ENCODE measurements around the gene DDX39B. TPM values are rescaled to one million over a fixed set of nuclear protein-coding genes. Genes with fewer than 3 reads are reported as not detected.

The DDX39B gene
- total and polyA plus RNA-seq, 7 experiments from 2014 or later = 106 to 761 (median 506) TPM

DNA sequence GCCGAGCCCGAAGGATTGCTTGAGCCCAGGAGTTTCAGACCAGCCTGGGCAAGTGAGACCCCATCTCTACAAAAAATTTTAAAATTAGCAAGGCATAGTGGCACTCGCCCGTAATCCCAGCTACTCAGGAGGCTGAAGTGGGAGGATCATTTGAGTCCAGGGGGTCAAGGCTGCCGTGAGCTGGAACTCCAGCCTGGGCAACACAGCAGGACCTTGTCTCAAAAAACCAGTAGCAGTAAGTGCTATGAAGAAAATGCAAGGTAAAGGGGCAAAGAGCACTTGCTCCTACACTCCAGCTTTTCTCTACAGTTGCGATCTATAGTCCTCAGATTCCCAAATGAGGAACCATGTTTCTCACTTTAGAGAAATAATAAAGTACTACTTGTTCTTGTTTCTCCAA is 1.8 kb upstream of the DDX39B start:
- no peaks in the 10 kb centered on the region for H3K27me3 ChIP-seq (ENCODE audit: control insufficient read depth in 2 of 2, insufficient read depth in 2 of 2, low read length in 2 of 2)
- peaks cover 20 to 23% (median 21%) of the 10 kb centered on the region in 5 donors for H3K36me3 Mint-ChIP-seq
- peak overlapping the region in 2 of 10 donors; percentile 97 to 99 for H3K4me3 Mint-ChIP-seq
- peaks cover 44 to 72% (median 57%) of the 10 kb centered on the region in 7 donors for H3K4me1 Mint-ChIP-seq
- no peak overlapping the region for H3K4me3 ChIP-seq (ENCODE audit: low read length)
- ATAC-seq (no peak), DNase-seq (no peak)
- H3K4me1 ChIP-seq (ENCODE audit: control insufficient read depth in 2 of 2, insufficient read depth in 2 of 2, low read length in 2 of 2) = peaks cover 45 to 49% of the 10 kb centered on the region in 2 donors
- no peaks in the 10 kb centered on the region for H3K27me3 Mint-ChIP-seq
- intact Hi-C loops (cut with micrococcal nuclease) = loop anchor here (5.0 to 10.0 kb wide), 2 partner anchors 141 to 161 kb away; partner anchors contain the start of genes ABHD16A (in 1 of the 2), LY6G6F (in 1 of the 2) and MICA (in 1 of the 2)
- peaks cover 0 to 7% (median 0%) of the 10 kb centered on the region in 11 donors for H3K9me3 Mint-ChIP-seq
- ChIA-PET CTCF (interaction anchor here (1.1 to 11.6 kb wide), 4 partner anchors 32 to 53 kb away, joined by 3 to 501 read pairs (median 6); partner anchors contain the start of genes NCR3 and TNF), POLR2A (interaction anchor here (0.6 to 53.8 kb wide), 3 partner anchors 13 to 52 kb away, joined by 3 to 3078 read pairs (median 7); partner anchors contain the start of genes AIF1, LST1, LTA and LTB)
- H3K27ac Mint-ChIP-seq = peak overlapping the region in 2 of 9 donors; percentile 100
- peak overlapping the region; percentile 97 for H3K27ac ChIP-seq (ENCODE audit: low read depth, low read length)
- H3K9me3 ChIP-seq (ENCODE audit: control insufficient read depth in 2 of 3, low read length in 3 of 3) = no peaks in the 10 kb centered on the region
- peaks cover 4 to 18% (median 17%) of the 10 kb centered on the region in 3 experiments for H3K36me3 ChIP-seq (ENCODE audit: control insufficient read depth in 2 of 3, insufficient read depth in 3 of 3, low read length in 3 of 3)

DNA sequence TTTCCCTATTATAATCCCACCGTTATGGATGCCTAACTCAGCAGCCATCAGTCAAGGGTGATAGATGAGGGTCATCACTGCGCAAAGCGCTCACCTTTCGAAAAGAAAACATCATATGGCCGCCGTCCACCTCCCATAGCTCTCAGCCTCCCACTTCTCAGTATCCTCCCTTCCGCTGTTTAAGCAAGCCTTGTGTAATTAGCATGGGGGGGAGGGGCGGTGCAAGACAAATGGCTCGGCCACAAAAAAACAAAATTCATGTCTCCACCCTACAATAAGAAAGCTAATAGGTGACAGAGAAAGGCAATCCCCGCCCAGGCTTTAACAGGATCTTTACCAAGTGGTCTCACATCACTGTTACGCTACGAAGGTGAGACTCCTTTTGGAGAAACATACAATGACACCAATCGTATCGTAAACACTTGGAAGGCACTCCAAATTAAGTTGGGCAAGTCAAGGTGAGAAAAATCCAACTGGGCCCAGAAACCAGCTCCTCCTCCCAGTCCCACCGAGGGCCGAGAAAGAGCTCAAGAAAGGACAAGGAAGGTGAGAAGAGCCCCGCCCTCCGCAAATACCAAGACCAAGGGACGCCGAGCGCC is 645 bp downstream of the DDX39B start:
- peak; percentile 56 for ATAC-seq
- CTCF ChIA-PET = interaction anchor here (0.6 to 3.3 kb wide), 13 partner anchors 10 to 1782 kb away, joined by 3 to 33 read pairs (median 4); partner anchors contain the start of genes NCR3 and NEU1
- Mint-ChIP-seq H3K27ac (peak overlapping the region; percentile 90 to 100 (median 100)), H3K27me3 (no peaks in the 10 kb centered on the region), H3K9me3 (peaks cover 0 to 7% (median 0%) of the 10 kb centered on the region in 11 donors), H3K36me3 (peaks cover 25 to 35% (median 28%) of the 10 kb centered on the region in 5 donors), H3K4me3 (peak overlapping the region; percentile 84 to 99 (median 98)), H3K4me1 (peaks cover 31 to 66% (median 54%) of the 10 kb centered on the region in 7 donors)
- Histone ChIP-seq H3K36me3 (ENCODE audit: control insufficient read depth in 2 of 3, insufficient read depth in 3 of 3, low read length in 3 of 3) (peaks cover 4 to 40% (median 28%) of the 10 kb centered on the region in 3 experiments), H3K4me1 (ENCODE audit: control insufficient read depth in 2 of 2, insufficient read depth in 2 of 2, low read length in 2 of 2) (peaks cover 29 to 38% of the 10 kb centered on the region in 2 donors), H3K27me3 (ENCODE audit: control insufficient read depth in 2 of 2, insufficient read depth in 2 of 2, low read length in 2 of 2) (no peaks in the 10 kb centered on the region), H3K9me3 (ENCODE audit: control insufficient read depth in 2 of 3, low read length in 3 of 3) (no peaks in the 10 kb centered on the region), H3K27ac (ENCODE audit: low read depth, low read length) (peak overlapping the region; percentile 97), H3K4me3 (ENCODE audit: low read length) (peak overlapping the region; percentile 77)
- POLR2A ChIA-PET = interaction anchor here (0.5 to 53.8 kb wide), 38 partner anchors 9 to 1431 kb away, joined by 3 to 3078 read pairs (median 4); partner anchors contain the start of genes AIF1, BAG6, C6orf47 and CSNK2B
- intact Hi-C loops (cut with micrococcal nuclease) = loop anchor here (1.0 to 10.0 kb wide), 9 partner anchors 47 to 654 kb away; partner anchors contain the start of genes BAG6 (in 2 of the 2), ABHD16A (in 1 of the 2), HLA-C (in 1 of the 2) and LY6G6F (in 1 of the 2)
- peak; percentile 35 to 85 (median 76) for DNase-seq

GRCh38 chr6:31540640-31541039 is 1.2 kb downstream of the DDX39B start:
- Histone ChIP-seq H3K9me3 (ENCODE audit: control insufficient read depth in 2 of 3, low read length in 3 of 3) (no peaks in the 10 kb centered on the region), H3K4me1 (ENCODE audit: control insufficient read depth in 2 of 2, insufficient read depth in 2 of 2, low read length in 2 of 2) (peaks cover 29 to 38% of the 10 kb centered on the region in 2 donors), H3K27me3 (ENCODE audit: control insufficient read depth in 2 of 2, insufficient read depth in 2 of 2, low read length in 2 of 2) (no peaks in the 10 kb centered on the region), H3K36me3 (ENCODE audit: control insufficient read depth in 2 of 3, insufficient read depth in 3 of 3, low read length in 3 of 3) (peaks cover 5 to 45% (median 33%) of the 10 kb centered on the region in 3 experiments), H3K4me3 (ENCODE audit: low read length) (peak overlapping the region; percentile 77), H3K27ac (ENCODE audit: low read depth, low read length) (peak overlapping the region; percentile 97)
- DNase-seq (no peak), ATAC-seq (no peak)
- no peaks in the 10 kb centered on the region for H3K27me3 Mint-ChIP-seq
- ChIA-PET CTCF (interaction anchor here (0.6 to 3.3 kb wide), 6 partner anchors 10 to 57 kb away, joined by 3 to 33 read pairs (median 8); no protein-coding TSS in a partner anchor), POLR2A (interaction anchor here (0.5 to 53.8 kb wide), 21 partner anchors 8 to 1431 kb away, joined by 3 to 3078 read pairs (median 4); partner anchors contain the start of genes AIF1, BAG6, C6orf47 and CSNK2B)
- peaks cover 0 to 7% (median 0%) of the 10 kb centered on the region in 11 donors for H3K9me3 Mint-ChIP-seq
- peak overlapping the region; percentile 81 to 100 (median 100) for H3K27ac Mint-ChIP-seq
- intact Hi-C loops (cut with micrococcal nuclease) = loop anchor here (1.0 to 10.0 kb wide), 9 partner anchors 46 to 655 kb away; partner anchors contain the start of genes BAG6 (in 2 of the 2), ABHD16A (in 1 of the 2), HLA-C (in 1 of the 2) and LY6G6F (in 1 of the 2)
- H3K4me3 Mint-ChIP-seq = peak overlapping the region; percentile 84 to 99 (median 98)
- peaks cover 29 to 40% (median 33%) of the 10 kb centered on the region in 5 donors for H3K36me3 Mint-ChIP-seq
- peaks cover 36 to 70% (median 56%) of the 10 kb centered on the region in 7 donors for H3K4me1 Mint-ChIP-seq

- intact Hi-C loops (cut with micrococcal nuclease) = no loop called here
- peaks cover 32 to 48% (median 42%) of the 10 kb centered on the region in 5 donors for H3K36me3 Mint-ChIP-seq
- H3K27ac ChIP-seq (ENCODE audit: low read depth, low read length) = peak overlapping the region; percentile 97
- H3K9me3 ChIP-seq (ENCODE audit: control insufficient read depth in 2 of 3, low read length in 3 of 3) = no peaks in the 10 kb centered on the region
- H3K9me3 Mint-ChIP-seq = peaks cover 0 to 7% (median 0%) of the 10 kb centered on the region in 11 donors
- peaks cover 39 to 73% (median 61%) of the 10 kb centered on the region in 7 donors for H3K4me1 Mint-ChIP-seq
- ChIA-PET POLR2A (interaction anchor here (0.6 to 53.8 kb wide), 6 partner anchors 10 to 207 kb away, joined by 4 to 3078 read pairs (median 7); partner anchors contain the start of genes AIF1, LST1, LTA and LTB), CTCF (interaction anchor here (0.5 to 1.4 kb wide), 3 partner anchors 41 to 60 kb away, joined by 3 read pairs; no protein-coding TSS in a partner anchor)
- peak overlapping the region; percentile 52 to 100 (median 99) for H3K27ac Mint-ChIP-seq
- H3K4me3 ChIP-seq (ENCODE audit: low read length) = peak overlapping the region; percentile 77
- H3K27me3 Mint-ChIP-seq = no peaks in the 10 kb centered on the region
- DNase-seq = no peak
- peak overlapping the region; percentile 73 to 99 (median 98) for H3K4me3 Mint-ChIP-seq
- H3K36me3 ChIP-seq (ENCODE audit: control insufficient read depth in 2 of 3, insufficient read depth in 3 of 3, low read length in 3 of 3) = peaks cover 22 to 63% (median 47%) of the 10 kb centered on the region in 3 experiments
- H3K4me1 ChIP-seq (ENCODE audit: control insufficient read depth in 2 of 2, insufficient read depth in 2 of 2, low read length in 2 of 2) = peaks cover 29 to 38% of the 10 kb centered on the region in 2 donors
- ATAC-seq = no peak
- H3K27me3 ChIP-seq (ENCODE audit: control insufficient read depth in 2 of 2, insufficient read depth in 2 of 2, low read length in 2 of 2) = no peaks in the 10 kb centered on the region
These were observed 2.9 kb downstream of the DDX39B start for GRCh38 chr6:31538805-31539400.

DNA sequence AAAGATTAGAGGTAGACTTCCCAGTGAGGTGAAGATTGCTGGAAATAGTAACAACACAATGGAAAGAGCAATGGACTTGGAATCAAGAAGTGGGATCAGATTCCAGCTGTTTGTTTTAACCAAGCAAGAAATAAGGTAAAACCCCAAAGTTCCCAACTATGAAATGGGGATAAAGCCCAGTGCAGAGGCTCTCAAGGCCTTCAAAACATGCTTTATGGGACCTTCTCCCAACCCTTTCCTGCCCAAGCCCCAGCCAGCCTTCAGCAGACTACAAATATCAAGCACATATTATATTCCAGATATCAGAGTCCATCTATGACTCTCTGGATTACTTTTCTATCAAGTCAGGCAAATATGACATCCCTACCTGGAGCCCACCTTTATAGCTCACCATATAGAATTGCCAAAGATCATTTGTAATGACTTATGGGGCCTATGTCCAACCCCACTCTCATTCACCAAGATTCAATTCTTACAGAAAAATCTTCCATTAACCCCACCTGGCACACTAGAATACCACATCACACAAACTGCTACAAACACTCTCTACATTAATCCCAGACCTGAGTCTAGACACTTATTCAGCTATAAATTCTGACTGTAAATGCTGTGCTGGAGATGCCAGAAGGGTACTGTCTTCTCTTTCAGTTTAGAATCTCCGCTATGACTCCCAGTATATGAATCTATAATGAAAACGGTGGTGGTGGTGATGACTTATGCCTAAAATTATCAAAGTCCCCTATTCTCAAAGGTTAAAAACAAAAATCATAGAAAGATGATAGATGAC is 6.1 kb downstream of the DDX39B start:
- Histone ChIP-seq H3K4me1 (ENCODE audit: control insufficient read depth in 2 of 2, insufficient read depth in 2 of 2, low read length in 2 of 2) (peaks cover 20 to 25% of the 10 kb centered on the region in 2 donors), H3K27me3 (ENCODE audit: control insufficient read depth in 2 of 2, insufficient read depth in 2 of 2, low read length in 2 of 2) (no peaks in the 10 kb centered on the region), H3K27ac (ENCODE audit: low read depth, low read length) (no peak overlapping the region), H3K9me3 (ENCODE audit: control insufficient read depth in 2 of 3, low read length in 3 of 3) (no peaks in the 10 kb centered on the region), H3K36me3 (ENCODE audit: control insufficient read depth in 2 of 3, insufficient read depth in 3 of 3, low read length in 3 of 3) (peaks cover 43 to 93% (median 64%) of the 10 kb centered on the region in 3 experiments), H3K4me3 (ENCODE audit: low read length) (no peak overlapping the region)
- ChIA-PET POLR2A (interaction anchor here (0.6 kb wide), 1 partner anchor 40 kb away, joined by 3 read pairs; no protein-coding TSS in a partner anchor), CTCF (interaction anchor here (0.7 kb wide), 1 partner anchor 10 kb away, joined by 3 read pairs; no protein-coding TSS in a partner anchor)
- DNase-seq = no peak
- no peaks in the 10 kb centered on the region for H3K27me3 Mint-ChIP-seq
- peak overlapping the region in 6 of 9 donors; percentile 6 to 57 (median 40) for H3K27ac Mint-ChIP-seq
- intact Hi-C loops (cut with micrococcal nuclease) = no loop called here
- H3K9me3 Mint-ChIP-seq = no peaks in the 10 kb centered on the region
- H3K4me1 Mint-ChIP-seq = peaks cover 43 to 70% (median 57%) of the 10 kb centered on the region in 7 donors
- no peak for ATAC-seq
- H3K4me3 Mint-ChIP-seq = no peak overlapping the region
- peaks cover 27 to 62% (median 43%) of the 10 kb centered on the region in 5 donors for H3K36me3 Mint-ChIP-seq
